Vagina (tissue), 2 donors: Measurements from ENCODE around the gene ASB5.

Source experiments
- POLR2A ChIP-seq, 2 donors: fragments of 450-650 bp; IDR thresholded peaks; one replicate each; pipeline ENCODE4 v1.6.1; 2017; ENCODE audit warnings: antibody characterized with exemption in 2 of 2, mild to moderate bottlenecking in 2 of 2, moderate library complexity in 2 of 2
- POLR2AphosphoS5 ChIP-seq, 2 donors: sonication (generic); formaldehyde crosslinking; IDR thresholded peaks; one replicate each; pipeline ENCODE4 v1.9.0; 2017; ENCODE audit warnings: antibody characterized with exemption in 2 of 2, mild to moderate bottlenecking in 2 of 2, low read depth in 1 of 2; ENCODE audit not compliant: insufficient read depth in 1 of 2
- TF ChIP-seq, protein P1 (sequence below), 3 experiments: fragments of 450-650 bp in 2 of 3; fragments of 200-600 bp in 1 of 3; sonication (generic) in 1 of 3; IDR thresholded peaks; one replicate each; pipeline ENCODE4 v1.5.1; 2017 to 2019; ENCODE audit warnings: antibody characterized with exemption in 3 of 3, mild to moderate bottlenecking in 2 of 3, moderate library complexity in 2 of 3

DNA sequence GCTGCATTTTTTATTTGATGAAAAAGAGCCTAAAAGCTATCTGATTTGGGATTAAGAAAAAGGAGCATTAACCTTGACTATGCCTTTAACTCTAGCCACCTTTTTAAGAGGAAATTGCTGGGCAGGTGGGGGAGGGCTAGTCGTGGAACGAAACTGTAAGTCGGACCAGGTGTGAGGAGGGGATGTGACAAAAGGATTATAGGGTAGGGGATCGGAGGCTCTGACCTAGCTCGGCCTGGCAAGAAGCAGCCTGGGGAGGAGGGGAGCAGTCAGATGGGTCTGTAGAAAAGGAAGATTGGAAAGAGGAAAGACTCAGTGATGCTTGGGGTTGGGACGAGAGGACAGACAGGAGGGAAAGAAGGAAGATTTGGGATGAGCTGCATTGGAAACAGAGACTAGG is 29.6 kb upstream of the ASB5 start:
- no peak for TF ChIP-seq POLR2A (IDR thresholded peaks at IDR 0.05)
- TF ChIP-seq, protein P1, sequence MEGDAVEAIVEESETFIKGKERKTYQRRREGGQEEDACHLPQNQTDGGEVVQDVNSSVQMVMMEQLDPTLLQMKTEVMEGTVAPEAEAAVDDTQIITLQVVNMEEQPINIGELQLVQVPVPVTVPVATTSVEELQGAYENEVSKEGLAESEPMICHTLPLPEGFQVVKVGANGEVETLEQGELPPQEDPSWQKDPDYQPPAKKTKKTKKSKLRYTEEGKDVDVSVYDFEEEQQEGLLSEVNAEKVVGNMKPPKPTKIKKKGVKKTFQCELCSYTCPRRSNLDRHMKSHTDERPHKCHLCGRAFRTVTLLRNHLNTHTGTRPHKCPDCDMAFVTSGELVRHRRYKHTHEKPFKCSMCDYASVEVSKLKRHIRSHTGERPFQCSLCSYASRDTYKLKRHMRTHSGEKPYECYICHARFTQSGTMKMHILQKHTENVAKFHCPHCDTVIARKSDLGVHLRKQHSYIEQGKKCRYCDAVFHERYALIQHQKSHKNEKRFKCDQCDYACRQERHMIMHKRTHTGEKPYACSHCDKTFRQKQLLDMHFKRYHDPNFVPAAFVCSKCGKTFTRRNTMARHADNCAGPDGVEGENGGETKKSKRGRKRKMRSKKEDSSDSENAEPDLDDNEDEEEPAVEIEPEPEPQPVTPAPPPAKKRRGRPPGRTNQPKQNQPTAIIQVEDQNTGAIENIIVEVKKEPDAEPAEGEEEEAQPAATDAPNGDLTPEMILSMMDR (IDR thresholded peaks at IDR 0.05): no peak
- no peak for TF ChIP-seq POLR2AphosphoS5 (IDR thresholded peaks at IDR 0.05; ENCODE audit: insufficient read depth in 1 of 2, low read depth in 1 of 2)
